Ovary (tissue), 9 donors: Measurements from ENCODE around the gene NEDD9. TPM values are rescaled to one million over a fixed set of nuclear protein-coding genes. Genes with fewer than 3 reads are reported as not detected.

ENCODE experiments used
- DNase-seq, 5 donors: peaks; one replicate each; pipeline ENCODE4 v3.0.0-alpha.2; 2019 to 2020
- H3K27ac ChIP-seq, 2 donors: fragments of 200-600 bp; one replicate each; pipeline versions ENCODE4 v1.5.1 to v1.8.0; 2019 to 2022
- H3K27me3 ChIP-seq: fragments of 200-600 bp; one replicate; pipeline ENCODE4 v1.8.0; 2022
- H3K36me3 ChIP-seq: fragments of 200-600 bp; sonication (generic); one replicate; pipeline ENCODE4 v1.5.1; 2019
- H3K4me1 ChIP-seq: one replicate; pipeline ENCODE4 v1.8.1; 2013; ENCODE audit warnings: mild to moderate bottlenecking, moderate library complexity; ENCODE audit not compliant: insufficient read depth
- H3K4me3 ChIP-seq: fragments of 200-600 bp; sonication (generic); one replicate; pipeline ENCODE4 v1.5.1; 2017
- H3K9me3 ChIP-seq, 2 donors: fragments of 200-600 bp in 1 of 2; sonication (generic) in 1 of 2; one replicate each; pipeline versions ENCODE4 v1.5.1 to v1.8.1; 2013 to 2019; ENCODE audit warnings: mild to moderate bottlenecking in 1 of 2, moderate library complexity in 1 of 2
- CTCF ChIP-seq, 3 donors: fragments of 450-650 bp in 2 of 3; fragments of 200-600 bp in 1 of 3; IDR thresholded peaks; one replicate each; pipeline versions ENCODE4 v1.5.1 to v1.8.0; 2016 to 2022; ENCODE audit warnings: antibody characterized with exemption in 3 of 3, mild to moderate bottlenecking in 1 of 3
- EP300 ChIP-seq: sonication (generic); formaldehyde crosslinking; IDR thresholded peaks from one replicate; pipeline ENCODE4 v1.6.1; 2017; ENCODE audit warnings: antibody characterized with exemption
- POLR2A ChIP-seq: fragments of 450-650 bp; IDR thresholded peaks from one replicate; pipeline ENCODE4 v1.6.1; 2017; ENCODE audit warnings: antibody characterized with exemption, mild to moderate bottlenecking, moderate library complexity
- WGBS, 3 donors: extraction: QIAGEN DNeasy Blood & Tissue Kit in 1 of 3; methylation state at CpG; one replicate each; pipeline versions ENCODE4 v1.1.5 to v1.1.7; 2013 to 2017; 5-methylcytosine and 5-hydroxymethylcytosine counted together
- intact Hi-C, 4 donors: fragments of 100-400 bp; cut with DNase I; formaldehyde crosslinking; loops; one replicate each; pipeline versions ENCODE4 v1.11.0 to v1.15.1; 2022 to 2023
- polyA plus RNA-seq, 2 donors: library from polyadenylated mRNA; stranded (reverse); fragments of 200-250 nt in 1 of 2; fragments of 350-450 nt in 1 of 2; fragmentation: Illumina TruSeq in 1 of 2; extraction: RNeasy Lipid Tissue Mini Kit (QIAGEN cat#74804) in 1 of 2; gene quantifications; one replicate each; pipeline ENCODE4 v1.2.3, GENCODE V29; 2013 to 2014
- total RNA-seq, 7 donors: library from RNA; depleted of rRNA in 2 of 7; stranded (reverse); fragments of >200 nt in 2 of 7; fragmentation: NEBNext Ultra II Directional in 3 of 7; extraction: Animal tissue kit (Norgen Biotek cat#: 25700) in 3 of 7; gene quantifications; one replicate each; pipeline versions ENCODE4 v1.1.0 to v1.2.4, GENCODE V29; 2016 to 2023
- donor health status: DM: no; HTN: no; CAD: no; lungs with moderate emphysema.
- donor health status: DM: no; HTN: no; CAD: no.
- donor health status: Bipolar disorder and iron deficiency.
- donor health status: DM: yes; HTN: yes; CAD: no.
- donor health status: DM: no; HTN: no; CAD: no.
- donor health status: DM: yes; HTN: yes; CAD: no.

NEDD9 gene
- total and polyA plus RNA-seq, 9 donors, result 5.0 to 49.4 (median 13.7) TPM

DNA sequence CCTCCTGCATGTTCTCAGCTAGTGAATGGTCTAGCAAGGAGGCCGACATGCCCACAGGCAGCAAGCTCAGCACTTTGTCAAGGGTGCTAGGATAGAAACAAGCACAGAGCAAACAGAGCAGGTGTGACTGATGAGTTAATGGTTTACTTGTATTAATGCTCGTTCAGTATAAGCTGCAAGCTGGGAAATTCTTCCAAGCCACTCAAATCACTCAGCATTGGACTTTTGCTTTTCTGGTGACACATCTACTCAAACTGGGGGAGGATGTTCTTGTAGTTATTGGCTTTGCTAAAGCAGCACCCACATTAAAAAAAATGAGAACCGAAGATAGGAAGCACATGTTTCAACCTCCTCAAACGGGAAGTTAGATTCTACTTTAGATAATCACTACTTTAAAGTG is 43.1 kb upstream of the NEDD9 start:
- H3K27me3 ChIP-seq, result no peaks in the 10 kb centered on the region
- WGBS, 3 donors, result 66 to 72% (median 72%) methylated on average over 4 of the region's 4 CpGs
- H3K36me3 ChIP-seq, result no peaks in the 10 kb centered on the region
- no peak for DNase-seq
- no peak overlapping the region for H3K27ac ChIP-seq
- H3K9me3 ChIP-seq, result no peaks in the 10 kb centered on the region
- TF ChIP-seq EP300, result no peak
- TF ChIP-seq CTCF (IDR thresholded peaks at IDR 0.05), result no peak
- intact Hi-C loops, result no loop called here
- H3K4me1 ChIP-seq, result peaks cover 35% of the 10 kb centered on the region
- H3K4me3 ChIP-seq, result no peak overlapping the region

DNA sequence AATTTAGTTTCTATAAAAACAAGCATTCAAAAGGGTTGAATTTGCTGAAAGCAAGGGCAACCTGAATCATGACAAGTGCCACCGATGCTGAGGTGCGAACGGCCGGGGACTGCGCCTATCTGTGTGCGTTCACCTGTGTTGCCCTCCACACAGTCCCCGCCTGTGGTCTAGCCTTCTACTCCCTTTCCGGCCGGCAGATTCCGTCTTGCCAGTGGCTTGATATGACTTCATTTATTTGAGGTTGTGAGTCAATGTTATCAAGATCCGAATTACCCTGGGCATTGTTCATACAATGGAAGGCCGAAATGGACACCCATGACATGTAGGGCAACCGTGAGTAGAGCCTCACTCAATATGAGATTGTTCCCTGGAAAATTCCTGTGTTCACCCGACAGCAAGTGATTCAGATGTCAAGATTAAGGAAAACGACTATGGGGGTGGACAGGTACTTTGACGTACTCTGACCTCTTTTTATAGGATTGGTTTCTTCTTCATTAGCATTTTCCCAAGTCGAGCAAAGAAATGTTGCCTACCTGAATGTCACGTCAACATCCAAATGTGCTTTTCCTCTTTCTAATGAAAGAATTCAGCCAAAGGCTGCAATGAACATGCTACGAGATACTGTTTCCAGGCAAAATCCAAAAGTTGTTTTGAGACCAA is 41.1 kb upstream of the NEDD9 start:
- no peak for DNase-seq
- intact Hi-C loops, result no loop called here
- Histone ChIP-seq H3K4me1 (peaks cover 28% of the 10 kb centered on the region), H3K27me3 (no peaks in the 10 kb centered on the region), H3K9me3 (no peaks in the 10 kb centered on the region), H3K27ac (no peak overlapping the region), H3K36me3 (no peaks in the 10 kb centered on the region), H3K4me3 (no peak overlapping the region)
- 93 to 95% (median 95%) methylated on average over 19 of the region's 19 CpGs for WGBS, 3 donors
- no peak for TF ChIP-seq EP300
- no peak for TF ChIP-seq POLR2A

DNA sequence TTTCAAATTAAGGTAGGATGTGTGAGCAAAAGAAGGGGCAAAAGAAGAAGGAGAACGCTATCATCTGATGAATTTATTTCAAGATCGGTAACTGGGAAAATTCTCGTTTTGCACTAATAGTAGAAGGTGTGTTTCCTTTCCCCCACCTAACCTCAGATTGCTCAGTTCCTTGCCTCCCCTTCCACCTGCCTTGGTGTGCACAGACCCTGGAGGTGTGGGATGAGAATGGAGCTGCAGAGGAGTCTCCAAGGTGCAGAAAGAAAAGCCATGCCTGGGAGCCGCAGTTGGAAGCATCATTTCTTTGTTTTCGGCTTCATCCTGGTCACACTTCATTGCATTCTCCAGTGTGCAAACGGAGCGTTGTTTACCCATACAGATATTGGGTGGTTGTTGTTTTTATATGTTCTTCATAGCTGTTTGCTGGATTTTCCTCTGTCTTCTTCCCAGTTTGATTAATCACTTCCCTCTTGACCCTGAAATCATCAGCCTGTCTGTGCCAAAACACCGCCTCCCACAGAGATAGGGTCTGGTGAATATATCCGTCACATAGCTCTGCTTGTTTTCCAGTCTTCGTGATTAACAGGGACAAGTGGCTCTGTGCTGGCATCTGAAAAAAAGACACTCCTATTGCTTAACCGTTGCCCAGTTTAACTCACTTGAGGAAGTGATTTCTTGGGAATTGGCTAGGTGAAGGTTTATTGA is 40.2 kb upstream of the NEDD9 start:
- Histone ChIP-seq H3K27ac (no peak overlapping the region), H3K9me3 (no peaks in the 10 kb centered on the region), H3K27me3 (no peaks in the 10 kb centered on the region), H3K4me3 (no peak overlapping the region), H3K4me1 (peaks cover 21% of the 10 kb centered on the region), H3K36me3 (no peaks in the 10 kb centered on the region)
- intact Hi-C loops, result no loop called here
- no peak for TF ChIP-seq POLR2A
- TF ChIP-seq CTCF (IDR thresholded peaks at IDR 0.05), result no peak
- no peak for TF ChIP-seq EP300
- WGBS, 3 donors, result 24 to 37% (median 36%) methylated on average over 11 of the region's 11 CpGs
- DNase-seq, result no peak

GRCh38 chr6:11271228-11272020 is 39.0 kb upstream of the NEDD9 start:
- no peak overlapping the region for H3K27ac ChIP-seq
- WGBS, 3 donors, result 41 to 61% (median 58%) methylated on average over 4 of the region's 4 CpGs
- peaks cover 13% of the 10 kb centered on the region for H3K4me1 ChIP-seq
- TF ChIP-seq EP300 (no peak), POLR2A (no peak), CTCF (IDR thresholded peaks at IDR 0.05) (no peak)
- H3K4me3 ChIP-seq, result no peak overlapping the region
- H3K36me3 ChIP-seq, result no peaks in the 10 kb centered on the region
- DNase-seq, result no peak
- no peaks in the 10 kb centered on the region for H3K9me3 ChIP-seq
- H3K27me3 ChIP-seq, result no peaks in the 10 kb centered on the region
- intact Hi-C loops, result no loop called here
